HEK293 (cell line): ENCODE results near the gene TRNP1.

ENCODE experiments used
- CTCF ChIA-PET: fragments of 350-600 bp; formaldehyde crosslinking; extraction: SDS; loops from one replicate; lab custom pipeline; 2021; ENCODE audit warnings: antibody characterized with exemption; lab: Yijun Ruan, JAX
- POLR2A ChIA-PET: fragments of 300-600 bp; formaldehyde crosslinking; extraction: SDS; loops from one replicate; lab custom pipeline; 2020; ENCODE audit warnings: antibody characterized with exemption, inconsistent platforms; lab: Yijun Ruan, JAX
- H3K27ac ChIP-seq: fragments of 200-500 bp; sonication (Bioruptor generic); 2 replicates; pipeline ENCODE4 v1.5.1; 2014; ENCODE audit warnings: low read depth, low read length, control low read depth, inconsistent platforms; ENCODE audit errors: extremely low read depth
- H3K36me3 ChIP-seq, 2 experiments: fragments of 200-500 bp in 1 of 2; sonication (Bioruptor generic) in 1 of 2; 1 replicate in 1 of 2; 2 replicates in 1 of 2; pipeline ENCODE4 v1.5.1; 2014 to 2017; ENCODE audit warnings: inconsistent platforms in 2 of 2, low read length in 2 of 2; ENCODE audit not compliant: control insufficient read depth in 2 of 2, insufficient read depth in 1 of 2
- H3K4me1 ChIP-seq: fragments of 200-500 bp; sonication (Bioruptor generic); 2 replicates; pipeline ENCODE4 v1.5.1; 2014; ENCODE audit warnings: mild to moderate bottlenecking, low read length, inconsistent platforms; ENCODE audit not compliant: control insufficient read depth, insufficient read depth
- H3K4me3 ChIP-seq: 2 replicates; pipeline ENCODE4 v1.5.1; 2011; ENCODE audit warnings: low read depth, mild to moderate bottlenecking, control low read depth, low read length, moderate library complexity
- H3K9me3 ChIP-seq: fragments of 200-500 bp; sonication (Bioruptor generic); 2 replicates; pipeline ENCODE4 v1.5.1; 2014; ENCODE audit warnings: low read depth, low read length, inconsistent platforms; ENCODE audit not compliant: control insufficient read depth, insufficient read depth
- IKZF3 ChIP-seq: fragments of 450-650 bp; IDR thresholded peaks from 2 replicates; pipeline ENCODE4 v1.5.0; 2018; ENCODE audit warnings: missing biosample characterization, mild to moderate bottlenecking, missing genetic modification characterization, moderate library complexity
- KLF1 ChIP-seq: fragments of 450-650 bp; formaldehyde crosslinking; IDR thresholded peaks from 2 replicates; pipeline ENCODE4 v1.5.1; 2016; ENCODE audit warnings: missing biosample characterization, missing genetic modification characterization
- KLF7 ChIP-seq: fragments of 450-650 bp; formaldehyde crosslinking; IDR thresholded peaks from 2 replicates; pipeline ENCODE4 v1.5.1; 2016; ENCODE audit warnings: missing biosample characterization, missing genetic modification characterization, borderline replicate concordance
- OSR2 ChIP-seq: fragments of 450-650 bp; formaldehyde crosslinking; IDR thresholded peaks from 2 replicates; pipeline ENCODE4 v1.5.1; 2016; ENCODE audit warnings: missing biosample characterization, missing genetic modification characterization
- PRDM1 ChIP-seq: fragments of 450-650 bp; formaldehyde crosslinking; IDR thresholded peaks from 2 replicates; pipeline ENCODE4; 2016; ENCODE audit warnings: missing biosample characterization, missing genetic modification characterization
- RBAK ChIP-seq: fragments of 450-650 bp; formaldehyde crosslinking; IDR thresholded peaks from 2 replicates; pipeline ENCODE4 v1.5.1; 2016; ENCODE audit warnings: missing biosample characterization, missing genetic modification characterization
- SCRT2 ChIP-seq: fragments of 450-650 bp; formaldehyde crosslinking; IDR thresholded peaks from 2 replicates; pipeline ENCODE4 v1.5.1; 2016; ENCODE audit warnings: missing biosample characterization, missing genetic modification characterization
- SP7 ChIP-seq: fragments of 450-650 bp; formaldehyde crosslinking; IDR thresholded peaks from 2 replicates; pipeline ENCODE4 v1.5.1; 2016; ENCODE audit warnings: missing biosample characterization, missing genetic modification characterization
- ZBTB17 ChIP-seq: fragments of 450-650 bp; formaldehyde crosslinking; IDR thresholded peaks from 2 replicates; pipeline ENCODE4 v1.5.1; 2016; ENCODE audit warnings: missing biosample characterization, missing genetic modification characterization
- ZFHX2 ChIP-seq: fragments of 450-650 bp; formaldehyde crosslinking; conservative IDR thresholded peaks from 2 replicates; pipeline ENCODE4 v1.5.1; 2016; ENCODE audit warnings: missing biosample characterization, missing genetic modification characterization
- ZFP37 ChIP-seq: fragments of 450-650 bp; formaldehyde crosslinking; IDR thresholded peaks from 2 replicates; pipeline ENCODE4 v1.5.1; 2016; ENCODE audit warnings: missing biosample characterization, missing genetic modification characterization
- ZNF146 ChIP-seq: fragments of 450-650 bp; formaldehyde crosslinking; IDR thresholded peaks from 2 replicates; pipeline ENCODE4 v1.5.1; 2016; ENCODE audit warnings: missing biosample characterization, missing genetic modification characterization
- ZNF211 ChIP-seq: fragments of 450-650 bp; formaldehyde crosslinking; IDR thresholded peaks from 2 replicates; pipeline ENCODE4 v1.5.1; 2016; ENCODE audit warnings: low read depth, missing biosample characterization, missing genetic modification characterization
- ZNF24 ChIP-seq: fragments of 450-650 bp; formaldehyde crosslinking; IDR thresholded peaks from 2 replicates; pipeline ENCODE4 v1.5.1; 2016; ENCODE audit warnings: missing biosample characterization, missing genetic modification characterization
- ZNF248 ChIP-seq: fragments of 450-650 bp; formaldehyde crosslinking; IDR thresholded peaks from 2 replicates; pipeline ENCODE4 v1.5.1; 2017; ENCODE audit warnings: missing biosample characterization, missing genetic modification characterization
- ZNF366 ChIP-seq: fragments of 450-650 bp; formaldehyde crosslinking; conservative IDR thresholded peaks from 2 replicates; pipeline ENCODE4 v1.5.1; 2016; ENCODE audit warnings: missing biosample characterization, missing genetic modification characterization
- ZNF426 ChIP-seq: fragments of 450-650 bp; formaldehyde crosslinking; IDR thresholded peaks from 2 replicates; pipeline ENCODE4 v1.5.1; 2017; ENCODE audit warnings: missing biosample characterization, missing genetic modification characterization, mild to moderate bottlenecking, inconsistent platforms, moderate library complexity
- ZNF555 ChIP-seq: fragments of 450-650 bp; formaldehyde crosslinking; conservative IDR thresholded peaks from 2 replicates; pipeline ENCODE4 v1.5.1; 2017; ENCODE audit warnings: missing biosample characterization, mild to moderate bottlenecking, missing genetic modification characterization, inconsistent platforms
- ZNF561 ChIP-seq: fragments of 450-650 bp; IDR thresholded peaks from 2 replicates; pipeline ENCODE4 v1.5.1; 2018; ENCODE audit warnings: missing biosample characterization, missing genetic modification characterization, borderline replicate concordance
- ZNF600 ChIP-seq: fragments of 450-650 bp; formaldehyde crosslinking; IDR thresholded peaks from 2 replicates; pipeline ENCODE4 v1.5.1; 2016; ENCODE audit warnings: missing biosample characterization, missing genetic modification characterization
- ZNF768 ChIP-seq: fragments of 450-650 bp; formaldehyde crosslinking; IDR thresholded peaks from 2 replicates; pipeline ENCODE4 v1.5.1; 2018; ENCODE audit warnings: missing biosample characterization, mild to moderate bottlenecking, missing genetic modification characterization
- ZNF777 ChIP-seq: fragments of 450-650 bp; formaldehyde crosslinking; IDR thresholded peaks from 2 replicates; pipeline ENCODE4 v1.5.1; 2017; ENCODE audit warnings: missing biosample characterization, missing genetic modification characterization, borderline replicate concordance
- ZNF837 ChIP-seq: fragments of 450-650 bp; formaldehyde crosslinking; IDR thresholded peaks from 2 replicates; pipeline ENCODE4 v1.5.1; 2016; ENCODE audit warnings: missing biosample characterization, missing genetic modification characterization
- ZSCAN16 ChIP-seq: fragments of 450-650 bp; formaldehyde crosslinking; IDR thresholded peaks from 2 replicates; pipeline ENCODE4 v1.5.1; 2016; ENCODE audit warnings: missing biosample characterization, missing genetic modification characterization
- TF ChIP-seq, protein P1 (sequence below): fragments of 450-650 bp; formaldehyde crosslinking; IDR thresholded peaks from 2 replicates; pipeline ENCODE4 v1.5.1; 2016; ENCODE audit warnings: missing biosample characterization, missing genetic modification characterization
- TF ChIP-seq, protein P2 (sequence below): fragments of 450-650 bp; formaldehyde crosslinking; IDR thresholded peaks from 2 replicates; pipeline ENCODE4 v1.5.1; 2017; ENCODE audit warnings: missing biosample characterization, missing genetic modification characterization
- TF ChIP-seq, protein P3 (sequence below): fragments of 450-650 bp; formaldehyde crosslinking; IDR thresholded peaks from 2 replicates; pipeline ENCODE4 v1.5.1; 2016; ENCODE audit warnings: missing biosample characterization, missing genetic modification characterization
- TF ChIP-seq, protein P4 (sequence below): fragments of 450-650 bp; formaldehyde crosslinking; IDR thresholded peaks from 2 replicates; pipeline ENCODE4 v1.5.1; 2016; ENCODE audit warnings: missing biosample characterization, missing genetic modification characterization

Gene TRNP1

DNA sequence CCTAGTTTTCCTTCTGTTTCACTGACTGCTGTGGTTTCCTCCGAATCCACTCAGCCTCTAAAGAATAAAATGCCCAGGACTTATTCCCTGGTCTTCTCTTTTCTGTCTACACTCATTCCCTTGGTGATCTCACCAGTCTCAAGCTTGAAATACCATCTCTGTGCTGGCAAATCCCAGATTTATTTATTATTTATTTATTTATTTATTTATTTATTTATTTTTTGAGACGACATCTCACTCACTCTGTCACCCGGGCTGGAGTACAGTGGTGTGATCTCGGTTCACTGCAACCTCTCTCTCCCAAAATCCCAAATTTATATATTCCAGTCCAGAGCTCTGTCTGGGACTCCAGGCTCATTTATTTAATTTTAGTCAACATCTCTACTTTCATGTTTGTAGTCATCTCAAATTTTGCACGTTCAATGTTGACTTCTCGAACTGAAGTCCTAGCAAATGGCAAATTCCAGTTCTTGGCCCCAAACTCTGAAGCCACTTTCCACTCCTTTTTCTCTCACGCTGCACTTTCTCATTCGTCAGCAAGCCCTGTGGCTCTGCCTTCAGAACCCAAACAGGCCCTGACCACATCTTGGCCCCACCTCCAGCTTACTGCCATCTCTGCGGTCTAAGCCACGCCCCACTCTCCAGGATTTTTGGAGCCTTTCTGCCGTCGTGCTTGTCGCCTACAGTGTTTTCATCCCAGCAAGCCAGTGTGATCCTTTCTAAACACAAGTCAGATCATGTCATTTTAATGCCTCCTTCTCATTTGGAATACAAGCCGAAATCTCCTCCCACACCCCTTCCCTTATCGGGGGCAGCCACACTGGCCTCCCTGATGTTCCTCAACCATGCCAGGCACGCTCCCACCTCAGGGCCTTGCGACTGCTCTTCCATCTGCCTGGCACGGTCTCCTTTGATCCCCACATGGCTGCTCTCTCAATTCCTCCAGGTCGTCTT is 33.4 kb downstream of the TRNP1 start (continued):
- TF ChIP-seq, protein P1, sequence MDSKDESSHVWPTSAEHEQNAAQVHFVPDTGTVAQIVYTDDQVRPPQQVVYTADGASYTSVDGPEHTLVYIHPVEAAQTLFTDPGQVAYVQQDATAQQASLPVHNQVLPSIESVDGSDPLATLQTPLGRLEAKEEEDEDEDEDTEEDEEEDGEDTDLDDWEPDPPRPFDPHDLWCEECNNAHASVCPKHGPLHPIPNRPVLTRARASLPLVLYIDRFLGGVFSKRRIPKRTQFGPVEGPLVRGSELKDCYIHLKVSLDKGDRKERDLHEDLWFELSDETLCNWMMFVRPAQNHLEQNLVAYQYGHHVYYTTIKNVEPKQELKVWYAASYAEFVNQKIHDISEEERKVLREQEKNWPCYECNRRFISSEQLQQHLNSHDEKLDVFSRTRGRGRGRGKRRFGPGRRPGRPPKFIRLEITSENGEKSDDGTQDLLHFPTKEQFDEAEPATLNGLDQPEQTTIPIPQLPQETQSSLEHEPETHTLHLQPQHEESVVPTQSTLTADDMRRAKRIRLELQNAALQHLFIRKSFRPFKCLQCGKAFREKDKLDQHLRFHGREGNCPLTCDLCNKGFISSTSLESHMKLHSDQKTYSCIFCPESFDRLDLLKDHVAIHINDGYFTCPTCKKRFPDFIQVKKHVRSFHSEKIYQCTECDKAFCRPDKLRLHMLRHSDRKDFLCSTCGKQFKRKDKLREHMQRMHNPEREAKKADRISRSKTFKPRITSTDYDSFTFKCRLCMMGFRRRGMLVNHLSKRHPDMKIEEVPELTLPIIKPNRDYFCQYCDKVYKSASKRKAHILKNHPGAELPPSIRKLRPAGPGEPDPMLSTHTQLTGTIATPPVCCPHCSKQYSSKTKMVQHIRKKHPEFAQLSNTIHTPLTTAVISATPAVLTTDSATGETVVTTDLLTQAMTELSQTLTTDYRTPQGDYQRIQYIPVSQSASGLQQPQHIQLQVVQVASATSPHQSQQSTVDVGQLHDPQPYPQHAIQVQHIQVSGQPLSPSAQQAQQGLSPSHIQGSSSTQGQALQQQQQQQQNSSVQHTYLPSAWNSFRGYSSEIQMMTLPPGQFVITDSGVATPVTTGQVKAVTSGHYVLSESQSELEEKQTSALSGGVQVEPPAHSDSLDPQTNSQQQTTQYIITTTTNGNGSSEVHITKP = peak; percentile 62
- TF ChIP-seq ZNF146 (tag by site-specific recombination) (peak; percentile 5; the same call in 1 of the 2 replicates), ZNF24 (0 out of 2 replicates have a peak, but pooled peaks have one; percentile 48), RBAK (tag by site-specific recombination) (no peak), ZNF426 (tag by site-specific recombination) (peak; percentile 84), ZBTB17 (tag by site-specific recombination) (peak; percentile 91), SP7 (tag by site-specific recombination) (peak; percentile 39; the same call in 1 of the 2 replicates), ZNF366 (peak; percentile 56; the same call in 1 of the 2 replicates), ZFP37 (no peak), ZNF248 (no peak)
- TF ChIP-seq, protein P2, sequence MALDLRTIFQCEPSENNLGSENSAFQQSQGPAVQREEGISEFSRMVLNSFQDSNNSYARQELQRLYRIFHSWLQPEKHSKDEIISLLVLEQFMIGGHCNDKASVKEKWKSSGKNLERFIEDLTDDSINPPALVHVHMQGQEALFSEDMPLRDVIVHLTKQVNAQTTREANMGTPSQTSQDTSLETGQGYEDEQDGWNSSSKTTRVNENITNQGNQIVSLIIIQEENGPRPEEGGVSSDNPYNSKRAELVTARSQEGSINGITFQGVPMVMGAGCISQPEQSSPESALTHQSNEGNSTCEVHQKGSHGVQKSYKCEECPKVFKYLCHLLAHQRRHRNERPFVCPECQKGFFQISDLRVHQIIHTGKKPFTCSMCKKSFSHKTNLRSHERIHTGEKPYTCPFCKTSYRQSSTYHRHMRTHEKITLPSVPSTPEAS (tag by site-specific recombination) = no peak
- TF ChIP-seq, all 188 proteins: peak for 45

DNA sequence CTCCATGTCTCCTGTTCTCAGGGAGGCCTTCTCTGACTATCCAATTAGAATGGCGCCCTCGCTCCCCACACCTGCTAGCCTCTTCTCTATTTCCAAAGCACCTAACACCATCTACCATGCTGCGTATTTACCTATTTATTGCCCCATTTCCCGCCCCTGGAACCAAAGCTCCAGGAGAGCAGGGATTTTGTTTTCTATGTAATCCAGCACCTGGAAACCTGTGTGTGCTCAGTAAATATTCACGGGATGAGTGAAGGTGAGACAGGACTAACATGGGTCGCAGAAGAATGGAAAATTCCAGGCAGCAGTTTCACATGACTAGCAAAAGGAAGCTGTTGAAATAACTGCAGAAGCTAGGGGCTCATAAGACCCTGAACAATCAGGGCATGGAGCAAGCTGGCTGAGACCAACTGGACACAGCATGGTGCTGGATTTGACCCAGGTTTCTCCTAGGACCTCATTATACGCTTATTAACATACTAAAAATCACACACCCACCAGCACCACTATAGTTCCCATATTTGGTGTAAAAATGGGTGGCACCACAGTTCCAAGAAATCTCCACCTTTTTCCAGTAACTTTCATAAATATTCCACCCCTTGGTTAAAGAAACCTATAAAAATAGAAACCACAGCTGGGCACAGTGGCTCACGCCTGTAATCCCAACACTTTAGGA is 34.2 kb downstream of the TRNP1 start:
- no peak overlapping the region for H3K27ac ChIP-seq
- H3K4me1 ChIP-seq = no peaks in the 10 kb centered on the region
- no peaks in the 10 kb centered on the region for H3K36me3 ChIP-seq
- H3K4me3 ChIP-seq = no peak overlapping the region
- CTCF ChIA-PET = interaction anchor here (0.6 to 3.3 kb wide), 6 partner anchors 7 to 580 kb away, joined by 3 to 14 read pairs (median 4); no protein-coding TSS in a partner anchor
- POLR2A ChIA-PET = interaction anchor here (0.9 to 2.3 kb wide), 4 partner anchors 9 to 34 kb away, joined by 3 to 5 read pairs (median 4); partner anchors contain the start of gene TRNP1
- no peaks in the 10 kb centered on the region for H3K9me3 ChIP-seq
- TF ChIP-seq KLF1 (tag by site-specific recombination) = 0 out of 2 replicates have a peak, but pooled peaks have one; percentile 27
- no peak for TF ChIP-seq ZNF555 (tag by site-specific recombination)
- no peak for TF ChIP-seq ZNF837 (tag by site-specific recombination)
- TF ChIP-seq, protein P3, sequence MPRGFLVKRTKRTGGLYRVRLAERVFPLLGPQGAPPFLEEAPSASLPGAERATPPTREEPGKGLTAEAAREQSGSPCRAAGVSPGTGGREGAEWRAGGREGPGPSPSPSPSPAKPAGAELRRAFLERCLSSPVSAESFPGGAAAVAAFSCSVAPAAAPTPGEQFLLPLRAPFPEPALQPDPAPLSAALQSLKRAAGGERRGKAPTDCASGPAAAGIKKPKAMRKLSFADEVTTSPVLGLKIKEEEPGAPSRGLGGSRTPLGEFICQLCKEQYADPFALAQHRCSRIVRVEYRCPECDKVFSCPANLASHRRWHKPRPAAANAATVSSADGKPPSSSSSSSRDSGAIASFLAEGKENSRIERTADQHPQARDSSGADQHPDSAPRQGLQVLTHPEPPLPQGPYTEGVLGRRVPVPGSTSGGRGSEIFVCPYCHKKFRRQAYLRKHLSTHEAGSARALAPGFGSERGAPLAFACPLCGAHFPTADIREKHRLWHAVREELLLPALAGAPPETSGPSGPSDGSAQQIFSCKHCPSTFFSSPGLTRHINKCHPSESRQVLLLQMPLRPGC (tag by site-specific recombination) = no peak
- no peak for TF ChIP-seq ZNF777 (tag by site-specific recombination)
- TF ChIP-seq ZSCAN16 (tag by site-specific recombination) = no peak
- TF ChIP-seq PRDM1 (tag by site-specific recombination) = no peak
- no peak for TF ChIP-seq SCRT2
- 0 out of 2 replicates have a peak, but pooled peaks have one; percentile 2 for TF ChIP-seq ZFHX2 (tag by site-specific recombination)
- no peak for TF ChIP-seq IKZF3 (tag by site-specific recombination)
- TF ChIP-seq ZNF561 (tag by site-specific recombination) = no peak
- TF ChIP-seq KLF7 = no peak
- TF ChIP-seq ZNF211 (tag by site-specific recombination) = no peak
- TF ChIP-seq OSR2 (tag by site-specific recombination) = no peak
- TF ChIP-seq ZNF768 (tag by site-specific recombination) = no peak
- TF ChIP-seq SP7 (tag by site-specific recombination) = no peak
- TF ChIP-seq, protein P4, sequence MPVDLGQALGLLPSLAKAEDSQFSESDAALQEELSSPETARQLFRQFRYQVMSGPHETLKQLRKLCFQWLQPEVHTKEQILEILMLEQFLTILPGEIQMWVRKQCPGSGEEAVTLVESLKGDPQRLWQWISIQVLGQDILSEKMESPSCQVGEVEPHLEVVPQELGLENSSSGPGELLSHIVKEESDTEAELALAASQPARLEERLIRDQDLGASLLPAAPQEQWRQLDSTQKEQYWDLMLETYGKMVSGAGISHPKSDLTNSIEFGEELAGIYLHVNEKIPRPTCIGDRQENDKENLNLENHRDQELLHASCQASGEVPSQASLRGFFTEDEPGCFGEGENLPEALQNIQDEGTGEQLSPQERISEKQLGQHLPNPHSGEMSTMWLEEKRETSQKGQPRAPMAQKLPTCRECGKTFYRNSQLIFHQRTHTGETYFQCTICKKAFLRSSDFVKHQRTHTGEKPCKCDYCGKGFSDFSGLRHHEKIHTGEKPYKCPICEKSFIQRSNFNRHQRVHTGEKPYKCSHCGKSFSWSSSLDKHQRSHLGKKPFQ (tag by site-specific recombination) = 0 out of 2 replicates have a peak, but pooled peaks have one; percentile 5
- TF ChIP-seq ZNF600 (tag by site-specific recombination) = no peak
